Measurements from ENCODE around the gene RELN. TPM values are rescaled to one million over a fixed set of nuclear protein-coding genes. Genes with fewer than 3 reads are reported as not detected.

The RELN gene
- total RNA-seq, 1 experiment from 2014 or later, result 0.20 TPM

GRCh38 chr7:103613655-103614642 lies 375.5 kb downstream of the RELN start:
- ATAC-seq (peak; percentile 52), DNase-seq (ENCODE audit: low read depth, low spot score) (no peak)
- Histone ChIP-seq H3K9me3 (ENCODE audit: control insufficient read depth in 1 of 2, insufficient read depth in 1 of 2, low read depth in 1 of 2, low read length in 2 of 2) (no peaks in the 10 kb centered on the region), H3K36me3 (ENCODE audit: control insufficient read depth in 1 of 2, insufficient read depth in 2 of 2, low read length in 2 of 2) (no peaks in the 10 kb centered on the region), H3K9me2 (ENCODE audit: insufficient read depth) (no peaks in the 10 kb centered on the region), H2AFZ (ENCODE audit: low read depth, low read length, poor library complexity, severe bottlenecking) (no peak overlapping the region), H3K9ac (ENCODE audit: low read length) (no peak overlapping the region), H3K4me1 (ENCODE audit: control insufficient read depth in 1 of 2, insufficient read depth in 2 of 2, low read length in 2 of 2) (no peaks in the 10 kb centered on the region), H3K4me3 (replicated peaks in 1 of 2; ENCODE audit: low read depth in 1 of 2, low read length in 2 of 2) (no peak overlapping the region), H3K27me3 (ENCODE audit: insufficient read depth, low read length) (peaks cover 58% of the 10 kb centered on the region), H3K4me2 (ENCODE audit: low read length) (no peak overlapping the region), H3K79me2 (ENCODE audit: insufficient read depth, low read length) (no peaks in the 10 kb centered on the region), H3K27ac (ENCODE audit: low read depth, low read length) (no peak overlapping the region), H4K20me1 (ENCODE audit: insufficient read depth) (no peaks in the 10 kb centered on the region)
- RAD21 ChIA-PET (ENCODE audit: low non-redundant PET in 1 of 2, low total read pairs in 2 of 2, uncharacterized antibody in 2 of 2, unreplicated experiment in 2 of 2), result no interaction called here
- no TSS peak for BruUV-seq (replicated peaks)
- CTCF ChIA-PET, result interaction anchor here (1.0 kb wide), 1 partner anchor 10 kb away, joined by 3 read pairs; no protein-coding TSS in a partner anchor
- POLR2A ChIA-PET, result no interaction called here
- TF ChIP-seq, protein P1, sequence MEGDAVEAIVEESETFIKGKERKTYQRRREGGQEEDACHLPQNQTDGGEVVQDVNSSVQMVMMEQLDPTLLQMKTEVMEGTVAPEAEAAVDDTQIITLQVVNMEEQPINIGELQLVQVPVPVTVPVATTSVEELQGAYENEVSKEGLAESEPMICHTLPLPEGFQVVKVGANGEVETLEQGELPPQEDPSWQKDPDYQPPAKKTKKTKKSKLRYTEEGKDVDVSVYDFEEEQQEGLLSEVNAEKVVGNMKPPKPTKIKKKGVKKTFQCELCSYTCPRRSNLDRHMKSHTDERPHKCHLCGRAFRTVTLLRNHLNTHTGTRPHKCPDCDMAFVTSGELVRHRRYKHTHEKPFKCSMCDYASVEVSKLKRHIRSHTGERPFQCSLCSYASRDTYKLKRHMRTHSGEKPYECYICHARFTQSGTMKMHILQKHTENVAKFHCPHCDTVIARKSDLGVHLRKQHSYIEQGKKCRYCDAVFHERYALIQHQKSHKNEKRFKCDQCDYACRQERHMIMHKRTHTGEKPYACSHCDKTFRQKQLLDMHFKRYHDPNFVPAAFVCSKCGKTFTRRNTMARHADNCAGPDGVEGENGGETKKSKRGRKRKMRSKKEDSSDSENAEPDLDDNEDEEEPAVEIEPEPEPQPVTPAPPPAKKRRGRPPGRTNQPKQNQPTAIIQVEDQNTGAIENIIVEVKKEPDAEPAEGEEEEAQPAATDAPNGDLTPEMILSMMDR (IDR thresholded peaks at IDR 0.05 in 2 of 3, conservative IDR thresholded peaks at IDR 0.05 in 1 of 3; ENCODE audit: borderline replicate concordance in 1 of 3, insufficient read depth in 1 of 3, low read depth in 2 of 3, low read length in 2 of 3), result peak; percentile 4 to 35 (median 14); a peak in 1 of 6 replicates
- TF ChIP-seq EZH2 (IDR thresholded peaks at IDR 0.05) (no peak), YY1 (IDR thresholded peaks at IDR 0.05; ENCODE audit: extremely low read depth, insufficient replicate concordance, low read depth, low read length) (peak; percentile 44), RAD21 (IDR thresholded peaks at IDR 0.05; ENCODE audit: low read depth) (peak; percentile 48)
- intact Hi-C loops (cut with micrococcal nuclease), result no loop called here

DNA sequence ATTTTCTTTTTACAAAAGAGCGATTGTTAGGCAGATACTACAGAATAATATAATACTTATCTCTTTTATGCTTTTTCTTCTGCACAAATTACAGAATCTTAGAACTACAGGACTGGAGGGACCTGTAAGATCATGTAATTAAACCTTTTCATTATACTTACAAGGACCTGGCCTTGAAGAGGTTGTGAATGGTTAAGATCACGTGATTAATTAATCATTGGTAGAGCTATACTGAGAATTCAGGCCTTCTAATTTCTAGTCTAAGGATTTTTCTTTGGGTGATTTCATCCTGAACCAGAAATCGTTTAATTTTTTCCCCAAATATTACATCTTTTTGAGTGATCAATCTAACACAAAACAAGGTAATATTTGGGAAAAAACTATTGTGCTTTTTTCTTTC lies 379.7 kb downstream of the RELN start:
- peaks cover 36% of the 10 kb centered on the region for H3K27me3 ChIP-seq (ENCODE audit: insufficient read depth, low read length)
- no peaks in the 10 kb centered on the region for H3K9me3 ChIP-seq (ENCODE audit: control insufficient read depth in 1 of 2, insufficient read depth in 1 of 2, low read depth in 1 of 2, low read length in 2 of 2)
- no peak overlapping the region for H3K4me3 ChIP-seq (replicated peaks in 1 of 2; ENCODE audit: low read depth in 1 of 2, low read length in 2 of 2)
- no peak for DNase-seq (ENCODE audit: low read depth, low spot score)
- ChIA-PET POLR2A (no interaction called here), CTCF (no interaction called here), RAD21 (ENCODE audit: low non-redundant PET in 1 of 2, low total read pairs in 2 of 2, uncharacterized antibody in 2 of 2, unreplicated experiment in 2 of 2) (no interaction called here)
- intact Hi-C loops (cut with micrococcal nuclease), result no loop called here
- ATAC-seq, result no peak
- TF ChIP-seq, protein P1 (IDR thresholded peaks at IDR 0.05 in 2 of 3, conservative IDR thresholded peaks at IDR 0.05 in 1 of 3; ENCODE audit: borderline replicate concordance in 1 of 3, insufficient read depth in 1 of 3, low read depth in 2 of 3, low read length in 2 of 3), result no peak
- TF ChIP-seq SRF (IDR thresholded peaks at IDR 0.05; ENCODE audit: low read depth), result no peak
- no peak for TF ChIP-seq MAX (IDR thresholded peaks at IDR 0.05)
- no peak for TF ChIP-seq POLR2AphosphoS5 (IDR thresholded peaks at IDR 0.05; ENCODE audit: low read depth, low read length)
- H4K20me1 ChIP-seq (ENCODE audit: insufficient read depth), result no peaks in the 10 kb centered on the region
- no peak overlapping the region for H3K27ac ChIP-seq (ENCODE audit: low read depth, low read length)
- no peak overlapping the region for H3K9ac ChIP-seq (ENCODE audit: low read length)
- H3K79me2 ChIP-seq (ENCODE audit: insufficient read depth, low read length), result no peaks in the 10 kb centered on the region
- H3K4me2 ChIP-seq (ENCODE audit: low read length), result no peak overlapping the region
- no peaks in the 10 kb centered on the region for H3K4me1 ChIP-seq (ENCODE audit: control insufficient read depth in 1 of 2, insufficient read depth in 2 of 2, low read length in 2 of 2)
- no TSS peak for BruUV-seq (replicated peaks)
- H2AFZ ChIP-seq (ENCODE audit: low read depth, low read length, poor library complexity, severe bottlenecking), result no peak overlapping the region
- no peaks in the 10 kb centered on the region for H3K36me3 ChIP-seq (ENCODE audit: control insufficient read depth in 1 of 2, insufficient read depth in 2 of 2, low read length in 2 of 2)
- no peaks in the 10 kb centered on the region for H3K9me2 ChIP-seq (ENCODE audit: insufficient read depth)

All from HCT116 (cell line).